H9 (cell line): ENCODE measurements around the gene AKNA. TPM values are rescaled to one million over a fixed set of nuclear protein-coding genes. Genes with fewer than 3 reads are reported as not detected.

ENCODE experiments used
- DNase-seq: peaks from one replicate; pipeline ENCODE4 v3.0.0-alpha.2; 2017
- H2AFZ ChIP-seq: one replicate; pipeline ENCODE4 v1.6.1; 2013; ENCODE audit warnings: mild to moderate bottlenecking, low read length, control low read depth, moderate library complexity
- H2AK5ac ChIP-seq: 2 replicates; pipeline ENCODE4 v1.6.1; 2013; ENCODE audit warnings: low read length, control low read depth, mixed read lengths; ENCODE audit not compliant: insufficient read length
- H2BK120ac ChIP-seq: one replicate; pipeline ENCODE4 v1.6.1; 2013; ENCODE audit warnings: low read depth, mild to moderate bottlenecking, low read length, control low read depth, inconsistent platforms; ENCODE audit not compliant: poor library complexity, severe bottlenecking
- H2BK12ac ChIP-seq: 2 replicates; pipeline ENCODE4 v1.6.1; 2013; ENCODE audit warnings: low read length, control low read depth, mixed read lengths, low read depth; ENCODE audit not compliant: insufficient read length
- H2BK15ac ChIP-seq: 2 replicates; pipeline ENCODE4 v1.6.1; 2013; ENCODE audit warnings: low read depth, low read length, control low read depth
- H2BK20ac ChIP-seq: one replicate; pipeline ENCODE4 v1.6.1; 2013; ENCODE audit warnings: low read depth, mild to moderate bottlenecking, low read length, control low read depth, inconsistent platforms; ENCODE audit not compliant: poor library complexity, severe bottlenecking
- H2BK5ac ChIP-seq: 2 replicates; pipeline ENCODE4 v1.6.1; 2013; ENCODE audit warnings: low read length, control low read depth, mixed read lengths; ENCODE audit not compliant: insufficient read length
- H3K14ac ChIP-seq: 2 replicates; pipeline ENCODE4 v1.6.1; 2013; ENCODE audit warnings: low read length, control low read depth; ENCODE audit not compliant: insufficient read depth
- H3K18ac ChIP-seq: 2 replicates; pipeline ENCODE4 v1.6.1; 2013; ENCODE audit warnings: low read depth, mild to moderate bottlenecking, mixed read lengths, low read length, control low read depth; ENCODE audit not compliant: insufficient read length
- H3K23ac ChIP-seq: 2 replicates; pipeline ENCODE4 v1.6.1; 2013; ENCODE audit warnings: low read length, control low read depth, mixed read lengths, low read depth; ENCODE audit not compliant: insufficient read length
- H3K23me2 ChIP-seq: 2 replicates; pipeline ENCODE4 v1.6.1; 2013; ENCODE audit warnings: low read depth, mild to moderate bottlenecking, mixed read lengths, low read length, control low read depth; ENCODE audit not compliant: insufficient read length, poor library complexity, severe bottlenecking
- H3K27ac ChIP-seq: 2 replicates; pipeline ENCODE4 v1.5.1; 2013; ENCODE audit warnings: low read length, control low read depth, mixed read lengths, low read depth; ENCODE audit not compliant: insufficient read length
- H3K27me3 ChIP-seq: 2 replicates; pipeline ENCODE4 v1.6.1; 2013; ENCODE audit warnings: low read length, control low read depth, inconsistent platforms; ENCODE audit not compliant: insufficient read depth
- H3K4ac ChIP-seq: 2 replicates; pipeline ENCODE4 v1.6.1; 2013; ENCODE audit warnings: low read depth, mild to moderate bottlenecking, control low read depth, inconsistent platforms, low read length, moderate library complexity
- H3K4me1 ChIP-seq: 2 replicates; pipeline ENCODE4 v1.6.1; 2013; ENCODE audit warnings: low read length, control low read depth, inconsistent platforms; ENCODE audit not compliant: insufficient read depth
- H3K4me2 ChIP-seq: 2 replicates; pipeline ENCODE4 v1.6.1; 2013; ENCODE audit warnings: low read length, control low read depth, mixed read lengths; ENCODE audit not compliant: insufficient read length, insufficient read depth
- H3K56ac ChIP-seq: 2 replicates; pipeline ENCODE4 v1.6.1; 2013; ENCODE audit warnings: low read depth, mild to moderate bottlenecking, mixed read lengths, low read length, control low read depth; ENCODE audit not compliant: insufficient read length
- H3K79me1 ChIP-seq: 2 replicates; pipeline ENCODE4 v1.6.1; 2013; ENCODE audit warnings: low read depth, mild to moderate bottlenecking, moderate library complexity, low read length, control low read depth, inconsistent platforms; ENCODE audit not compliant: insufficient read depth, poor library complexity, severe bottlenecking
- H3K79me2 ChIP-seq: 2 replicates; pipeline ENCODE4 v1.6.1; 2013; ENCODE audit warnings: low read length, control low read depth, inconsistent platforms; ENCODE audit not compliant: insufficient read depth
- H3K9ac ChIP-seq: 2 replicates; pipeline ENCODE4 v1.6.1; 2013; ENCODE audit warnings: low read length, control low read depth, mixed read lengths; ENCODE audit not compliant: insufficient read length; ENCODE audit errors: extremely low read depth
- H3K9me3 ChIP-seq: one replicate; pipeline ENCODE4 v1.6.1; 2013; ENCODE audit warnings: low read depth, low read length, inconsistent platforms; ENCODE audit not compliant: control insufficient read depth
- H3T11ph ChIP-seq: one replicate; pipeline ENCODE4 v1.6.1; 2013; ENCODE audit warnings: mild to moderate bottlenecking, low read length, control low read depth, inconsistent platforms
- H4K20me1 ChIP-seq: one replicate; pipeline ENCODE4 v1.6.1; 2013; ENCODE audit not compliant: control insufficient read depth, insufficient read length, insufficient read depth
- H4K5ac ChIP-seq: 2 replicates; pipeline ENCODE4 v1.6.1; 2013; ENCODE audit warnings: low read depth, mild to moderate bottlenecking, mixed read lengths, low read length, control low read depth; ENCODE audit not compliant: insufficient read length
- H4K8ac ChIP-seq: replicated peaks from 2 replicates; pipeline ENCODE4 v1.6.1; 2013; ENCODE audit warnings: low read length, control low read depth, mixed read lengths, low read depth; ENCODE audit not compliant: insufficient read length
- H4K91ac ChIP-seq: 2 replicates; pipeline ENCODE4 v1.6.1; 2013; ENCODE audit warnings: low read depth, mild to moderate bottlenecking, moderate library complexity, mixed read lengths, low read length, control low read depth; ENCODE audit not compliant: insufficient read length
- H3K27ac Mint-ChIP-seq, 3 experiments: 2 replicates in 2 of 3; 3 replicates in 1 of 3; pipeline ENCODE4 v1.8.0; 2020 to 2021; ENCODE audit warnings: mixed read lengths in 3 of 3, mild to moderate bottlenecking in 1 of 3, moderate library complexity in 1 of 3
- H3K27me3 Mint-ChIP-seq: 2 replicates; pipeline ENCODE4 v1.8.0; 2021; ENCODE audit warnings: low read depth, mild to moderate bottlenecking, moderate library complexity, mixed read lengths
- H3K36me3 Mint-ChIP-seq, 3 experiments: 2 replicates in 2 of 3; 3 replicates in 1 of 3; pipeline ENCODE4 v1.8.0; 2020 to 2021; ENCODE audit warnings: low read depth in 3 of 3, mixed read lengths in 3 of 3; ENCODE audit not compliant: insufficient read depth in 1 of 3
- H3K4me1 Mint-ChIP-seq, 2 experiments: 2 replicates each; pipeline ENCODE4 v1.8.0; 2020; ENCODE audit warnings: mixed read lengths in 2 of 2
- H3K4me3 Mint-ChIP-seq, 2 experiments: 2 replicates in 1 of 2; 3 replicates in 1 of 2; pipeline ENCODE4 v1.8.0; 2020 to 2021; ENCODE audit warnings: mild to moderate bottlenecking in 2 of 2, mixed read lengths in 2 of 2, moderate library complexity in 1 of 2
- H3K9me3 Mint-ChIP-seq, 2 experiments: 2 replicates in 1 of 2; 3 replicates in 1 of 2; pipeline ENCODE4 v1.8.0; 2020; ENCODE audit warnings: mild to moderate bottlenecking in 2 of 2, mixed read lengths in 2 of 2, moderate library complexity in 1 of 2
- whole genome bisulfite sequencing: extraction: QIAGEN DNeasy Blood & Tissue Kit; methylation state at CpG from one replicate; pipeline ENCODE4 v1.1.7; 2013; ENCODE audit warnings: missing lambda C conversion rate, low lambda C conversion rate, mixed read lengths; ENCODE audit not compliant: insufficient read length; ENCODE audit errors: extremely low coverage; 5-methylcytosine and 5-hydroxymethylcytosine counted together
- total RNA-seq: library from RNA; stranded (reverse); gene quantifications from 2 replicates; pipeline ENCODE4 v1.2.1, GENCODE V29; 2021
- TF ChIP-seq, protein P1 (sequence below): fragments of 200-600 bp; sonication (generic); conservative IDR thresholded peaks from 3 replicates; pipeline ENCODE4 v1.8.0; 2021; ENCODE audit warnings: antibody characterized with exemption, mild to moderate bottlenecking

AKNA gene
- total RNA-seq, 1 experiment from 2014 or later = 19.7 TPM

DNA sequence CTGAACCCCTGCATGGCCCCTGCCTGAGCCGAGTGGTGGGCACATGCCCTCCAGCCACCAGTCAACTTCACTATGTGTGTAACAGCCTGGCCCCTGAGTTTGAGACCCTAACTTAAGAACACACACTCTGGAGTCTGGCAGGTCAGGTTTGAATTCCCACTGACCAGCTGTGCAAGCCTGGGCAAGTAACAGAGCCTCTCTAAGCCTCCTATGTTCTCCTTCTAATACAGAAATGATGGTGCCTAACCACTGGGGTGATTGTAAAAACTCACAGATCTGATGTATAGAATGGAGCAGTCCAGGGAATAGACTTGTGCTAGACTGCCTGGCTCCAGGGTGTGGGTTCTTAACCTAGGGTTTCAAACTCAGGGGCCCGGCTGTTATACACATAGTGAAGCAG is 16.7 kb upstream of the AKNA start:
- Histone ChIP-seq H4K5ac (no peak overlapping the region), H4K91ac (no peak overlapping the region), H2BK5ac (no peak overlapping the region), H3K14ac (no peak overlapping the region), H3T11ph (no peak overlapping the region), H3K4ac (no peak overlapping the region), H3K27me3 (no peaks in the 10 kb centered on the region), H3K56ac (no peak overlapping the region), H3K4me1 (peaks cover 5% of the 10 kb centered on the region; the same call in 1 of the 2 replicates), H2BK20ac (no peak overlapping the region), H3K23me2 (no peaks in the 10 kb centered on the region), H2BK12ac (no peak overlapping the region), H2AFZ (no peak overlapping the region), H3K18ac (no peak overlapping the region), H4K20me1 (no peaks in the 10 kb centered on the region), H3K27ac (no peak overlapping the region), H2AK5ac (no peak overlapping the region), H3K23ac (no peak overlapping the region), H2BK120ac (no peak overlapping the region), H3K79me1 (no peaks in the 10 kb centered on the region), H3K79me2 (no peaks in the 10 kb centered on the region), H3K9ac (no peak overlapping the region), H2BK15ac (no peak overlapping the region), H3K4me2 (no peak overlapping the region), H3K9me3 (no peaks in the 10 kb centered on the region), H4K8ac (no peak overlapping the region)
- TF ChIP-seq, protein P1, sequence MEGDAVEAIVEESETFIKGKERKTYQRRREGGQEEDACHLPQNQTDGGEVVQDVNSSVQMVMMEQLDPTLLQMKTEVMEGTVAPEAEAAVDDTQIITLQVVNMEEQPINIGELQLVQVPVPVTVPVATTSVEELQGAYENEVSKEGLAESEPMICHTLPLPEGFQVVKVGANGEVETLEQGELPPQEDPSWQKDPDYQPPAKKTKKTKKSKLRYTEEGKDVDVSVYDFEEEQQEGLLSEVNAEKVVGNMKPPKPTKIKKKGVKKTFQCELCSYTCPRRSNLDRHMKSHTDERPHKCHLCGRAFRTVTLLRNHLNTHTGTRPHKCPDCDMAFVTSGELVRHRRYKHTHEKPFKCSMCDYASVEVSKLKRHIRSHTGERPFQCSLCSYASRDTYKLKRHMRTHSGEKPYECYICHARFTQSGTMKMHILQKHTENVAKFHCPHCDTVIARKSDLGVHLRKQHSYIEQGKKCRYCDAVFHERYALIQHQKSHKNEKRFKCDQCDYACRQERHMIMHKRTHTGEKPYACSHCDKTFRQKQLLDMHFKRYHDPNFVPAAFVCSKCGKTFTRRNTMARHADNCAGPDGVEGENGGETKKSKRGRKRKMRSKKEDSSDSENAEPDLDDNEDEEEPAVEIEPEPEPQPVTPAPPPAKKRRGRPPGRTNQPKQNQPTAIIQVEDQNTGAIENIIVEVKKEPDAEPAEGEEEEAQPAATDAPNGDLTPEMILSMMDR = no peak
- H3K4me1 Mint-ChIP-seq = peaks cover 19% of the 10 kb centered on the region in 2 experiments
- H3K4me3 Mint-ChIP-seq = no peak overlapping the region
- no peak for DNase-seq
- peaks cover 0 to 1% (median 0%) of the 10 kb centered on the region in 3 experiments; a peak in 1 of 7 replicates for H3K36me3 Mint-ChIP-seq
- H3K27me3 Mint-ChIP-seq = peaks cover 4% of the 10 kb centered on the region; the same call in 1 of the 2 replicates
- no peak overlapping the region for H3K27ac Mint-ChIP-seq
- WGBS = no CpG with 5 or more reads among the region's 2 CpGs
- H3K9me3 Mint-ChIP-seq = no peaks in the 10 kb centered on the region
